HEK293 (cell line): ENCODE results near the gene CITED4.
A peak's percentile ranks its signal among the peaks of the same experiment; 100 is the strongest.

Experiments used
- CTCF ChIA-PET: fragments of 350-600 bp; formaldehyde crosslinking; extraction: SDS; loops from one replicate; lab custom pipeline; 2021; ENCODE audit warnings: antibody characterized with exemption; lab: Yijun Ruan, JAX
- POLR2A ChIA-PET: fragments of 300-600 bp; formaldehyde crosslinking; extraction: SDS; loops from one replicate; lab custom pipeline; 2020; ENCODE audit warnings: antibody characterized with exemption, inconsistent platforms; lab: Yijun Ruan, JAX
- H3K27ac ChIP-seq: fragments of 200-500 bp; sonication (Bioruptor generic); 2 replicates; pipeline ENCODE4 v1.5.1; 2014; ENCODE audit warnings: low read depth, low read length, control low read depth, inconsistent platforms; ENCODE audit errors: extremely low read depth
- H3K36me3 ChIP-seq, 2 experiments: fragments of 200-500 bp in 1 of 2; sonication (Bioruptor generic) in 1 of 2; 1 replicate in 1 of 2; 2 replicates in 1 of 2; pipeline ENCODE4 v1.5.1; 2014 to 2017; ENCODE audit warnings: inconsistent platforms in 2 of 2, low read length in 2 of 2; ENCODE audit not compliant: control insufficient read depth in 2 of 2, insufficient read depth in 1 of 2
- H3K4me1 ChIP-seq: fragments of 200-500 bp; sonication (Bioruptor generic); 2 replicates; pipeline ENCODE4 v1.5.1; 2014; ENCODE audit warnings: mild to moderate bottlenecking, low read length, inconsistent platforms; ENCODE audit not compliant: control insufficient read depth, insufficient read depth
- H3K4me3 ChIP-seq: 2 replicates; pipeline ENCODE4 v1.5.1; 2011; ENCODE audit warnings: low read depth, mild to moderate bottlenecking, control low read depth, low read length, moderate library complexity
- H3K9me3 ChIP-seq: fragments of 200-500 bp; sonication (Bioruptor generic); 2 replicates; pipeline ENCODE4 v1.5.1; 2014; ENCODE audit warnings: low read depth, low read length, inconsistent platforms; ENCODE audit not compliant: control insufficient read depth, insufficient read depth
- EGR2 ChIP-seq: fragments of 450-650 bp; formaldehyde crosslinking; IDR thresholded peaks from 2 replicates; pipeline ENCODE4 v1.5.1; 2016; ENCODE audit warnings: low read depth, missing biosample characterization, missing genetic modification characterization
- GLIS2 ChIP-seq: fragments of 450-650 bp; formaldehyde crosslinking; IDR thresholded peaks from 2 replicates; pipeline ENCODE4 v1.5.1; 2016; ENCODE audit warnings: missing biosample characterization, missing genetic modification characterization
- KLF1 ChIP-seq: fragments of 450-650 bp; formaldehyde crosslinking; IDR thresholded peaks from 2 replicates; pipeline ENCODE4 v1.5.1; 2016; ENCODE audit warnings: missing biosample characterization, missing genetic modification characterization
- KLF8 ChIP-seq: fragments of 450-650 bp; formaldehyde crosslinking; IDR thresholded peaks from 2 replicates; pipeline ENCODE4 v1.5.1; 2016; ENCODE audit warnings: missing biosample characterization, missing genetic modification characterization
- KLF9 ChIP-seq: fragments of 450-650 bp; formaldehyde crosslinking; IDR thresholded peaks from 2 replicates; pipeline ENCODE4 v1.5.1; 2016; ENCODE audit warnings: missing biosample characterization, missing genetic modification characterization, low read depth
- REST ChIP-seq: fragments of 450-650 bp; formaldehyde crosslinking; IDR thresholded peaks from 2 replicates; pipeline ENCODE4 v1.5.1; 2016; ENCODE audit warnings: missing biosample characterization, missing genetic modification characterization
- SCRT2 ChIP-seq: fragments of 450-650 bp; formaldehyde crosslinking; IDR thresholded peaks from 2 replicates; pipeline ENCODE4 v1.5.1; 2016; ENCODE audit warnings: missing biosample characterization, missing genetic modification characterization
- SP2 ChIP-seq: fragments of 450-650 bp; formaldehyde crosslinking; IDR thresholded peaks from 2 replicates; pipeline ENCODE4 v1.5.1; 2016; ENCODE audit warnings: missing biosample characterization, missing genetic modification characterization
- SP3 ChIP-seq: fragments of 450-650 bp; formaldehyde crosslinking; IDR thresholded peaks from 2 replicates; pipeline ENCODE4 v1.5.1; 2016; ENCODE audit warnings: missing biosample characterization, missing genetic modification characterization
- ZBTB20 ChIP-seq: fragments of 450-650 bp; formaldehyde crosslinking; IDR thresholded peaks from 2 replicates; pipeline ENCODE4 v1.5.1; 2016; ENCODE audit warnings: missing biosample characterization, missing genetic modification characterization
- ZBTB48 ChIP-seq: fragments of 450-650 bp; formaldehyde crosslinking; IDR thresholded peaks from 2 replicates; pipeline ENCODE4 v1.5.1; 2016; ENCODE audit warnings: missing biosample characterization, missing genetic modification characterization
- ZFP69B ChIP-seq: fragments of 450-650 bp; formaldehyde crosslinking; IDR thresholded peaks from 2 replicates; pipeline ENCODE4 v1.5.1; 2016; ENCODE audit warnings: missing biosample characterization, missing genetic modification characterization
- ZNF26 ChIP-seq: fragments of 450-650 bp; formaldehyde crosslinking; IDR thresholded peaks from 2 replicates; pipeline ENCODE4 v1.5.1; 2016; ENCODE audit warnings: missing biosample characterization, missing genetic modification characterization
- ZNF266 ChIP-seq: fragments of 450-650 bp; formaldehyde crosslinking; IDR thresholded peaks from 2 replicates; pipeline ENCODE4 v1.5.1; 2016; ENCODE audit warnings: missing biosample characterization, missing genetic modification characterization, low read depth
- ZNF350 ChIP-seq: fragments of 450-650 bp; formaldehyde crosslinking; IDR thresholded peaks from 2 replicates; pipeline ENCODE4 v1.5.0; 2017; ENCODE audit warnings: missing biosample characterization, mild to moderate bottlenecking, missing genetic modification characterization
- ZNF548 ChIP-seq: fragments of 450-650 bp; formaldehyde crosslinking; IDR thresholded peaks from 2 replicates; pipeline ENCODE4 v1.5.1; 2016; ENCODE audit warnings: missing biosample characterization, missing genetic modification characterization
- ZNF558 ChIP-seq: fragments of 450-650 bp; formaldehyde crosslinking; IDR thresholded peaks from 2 replicates; pipeline ENCODE4 v1.5.1; 2016; ENCODE audit warnings: missing biosample characterization, missing genetic modification characterization
- ZNF610 ChIP-seq: fragments of 450-650 bp; formaldehyde crosslinking; IDR thresholded peaks from 2 replicates; pipeline ENCODE4 v1.5.1; 2016; ENCODE audit warnings: missing biosample characterization, missing genetic modification characterization, borderline replicate concordance
- ZNF621 ChIP-seq: fragments of 450-650 bp; formaldehyde crosslinking; IDR thresholded peaks from 2 replicates; pipeline ENCODE4 v1.5.1; 2017; ENCODE audit warnings: missing biosample characterization, missing genetic modification characterization
- ZNF692 ChIP-seq: fragments of 450-650 bp; formaldehyde crosslinking; IDR thresholded peaks from 2 replicates; pipeline ENCODE4 v1.5.1; 2016; ENCODE audit warnings: missing biosample characterization, missing genetic modification characterization
- ZNF843 ChIP-seq: fragments of 450-650 bp; formaldehyde crosslinking; IDR thresholded peaks from 2 replicates; pipeline ENCODE4 v1.5.1; 2016; ENCODE audit warnings: missing biosample characterization, missing genetic modification characterization
- TF ChIP-seq, protein P1 (sequence below): fragments of 450-650 bp; formaldehyde crosslinking; IDR thresholded peaks from 2 replicates; pipeline ENCODE4 v1.5.1; 2016; ENCODE audit warnings: missing biosample characterization, missing genetic modification characterization
- TF ChIP-seq, protein P2 (sequence below): sonication (generic); formaldehyde crosslinking; IDR thresholded peaks from 2 replicates; pipeline ENCODE4 v1.8.1; 2022; ENCODE audit warnings: mild to moderate bottlenecking, moderate library complexity, missing genetic modification reagents

Gene CITED4

DNA sequence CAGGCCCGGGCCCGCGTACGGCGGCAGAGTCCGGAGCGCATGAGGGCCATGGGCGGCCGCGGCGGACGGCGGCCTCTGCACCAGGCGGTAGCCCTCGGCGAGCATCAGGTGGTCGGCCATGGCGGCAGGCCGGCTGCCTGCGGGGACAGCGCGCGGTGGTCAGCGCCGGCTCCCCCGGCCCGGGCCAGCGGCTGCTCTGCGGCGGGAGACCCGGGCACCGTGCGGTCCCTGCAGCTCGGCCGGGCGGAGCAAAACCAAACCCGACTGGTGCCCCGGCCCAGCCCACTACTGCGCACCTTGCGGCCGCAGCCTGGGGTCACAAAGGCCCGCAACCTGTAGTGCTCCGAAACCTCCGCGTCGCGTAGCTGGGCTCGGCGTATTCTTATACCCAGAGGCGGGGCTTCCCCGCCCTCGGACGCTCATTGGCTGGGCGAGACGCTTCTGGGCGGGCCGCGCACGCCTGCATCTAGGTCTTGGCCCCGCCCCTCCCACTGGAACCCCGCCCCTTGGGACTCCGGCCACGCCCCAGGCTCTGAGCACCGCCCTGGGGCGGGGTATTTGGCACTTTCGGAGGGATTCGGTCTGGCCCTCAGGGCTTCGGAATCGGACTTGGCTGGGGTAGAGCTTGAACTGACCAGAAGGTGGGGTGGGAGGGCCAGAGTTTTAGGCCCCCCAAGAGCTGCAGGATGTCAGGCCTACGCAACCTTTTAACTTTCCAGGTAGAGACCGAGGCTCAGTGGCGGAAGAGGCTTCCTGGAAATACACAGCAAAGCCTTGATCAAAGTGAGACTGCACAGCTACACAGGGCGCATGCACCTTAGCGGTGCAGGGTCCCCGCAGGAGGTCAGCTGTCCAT, at the start of gene CITED4:
Gene CITED4 (minus strand): TSS at position 356 of the 856 bp plus-strand sequence. CDS start 236 bp downstream, at position 120.
- H3K27ac ChIP-seq = no peak within 1 kb of the TSS
- H3K9me3 ChIP-seq = no peaks in the 10 kb centered on the region
- POLR2A ChIA-PET = interaction anchor here (0.6 to 1.3 kb wide), 5 partner anchors 10 to 899 kb away, joined by 3 to 5 read pairs (median 5); partner anchors contain the start of gene NFYC
- CTCF ChIA-PET = interaction anchor here (0.7 to 17.3 kb wide), 4 partner anchors 12 to 88 kb away, joined by 3 to 415 read pairs (median 6); no protein-coding TSS in a partner anchor
- no peaks in the 10 kb centered on the region for H3K36me3 ChIP-seq
- peak within 1 kb of the TSS; percentile 41 for H3K4me3 ChIP-seq
- TF ChIP-seq SCRT2 (tag by site-specific recombination) (peak; percentile 78), EGR2 (tag by site-specific recombination) (no peak), SP3 (tag by site-specific recombination) (peak; percentile 72), SP2 (tag by site-specific recombination) (peak; percentile 67), KLF8 (tag by site-specific recombination) (peak; percentile 75), KLF1 (tag by site-specific recombination) (peak; percentile 70), KLF9 (peak; percentile 44; the same call in 1 of the 2 replicates), ZNF843 (tag by site-specific recombination) (no peak)
- TF ChIP-seq, protein P1, sequence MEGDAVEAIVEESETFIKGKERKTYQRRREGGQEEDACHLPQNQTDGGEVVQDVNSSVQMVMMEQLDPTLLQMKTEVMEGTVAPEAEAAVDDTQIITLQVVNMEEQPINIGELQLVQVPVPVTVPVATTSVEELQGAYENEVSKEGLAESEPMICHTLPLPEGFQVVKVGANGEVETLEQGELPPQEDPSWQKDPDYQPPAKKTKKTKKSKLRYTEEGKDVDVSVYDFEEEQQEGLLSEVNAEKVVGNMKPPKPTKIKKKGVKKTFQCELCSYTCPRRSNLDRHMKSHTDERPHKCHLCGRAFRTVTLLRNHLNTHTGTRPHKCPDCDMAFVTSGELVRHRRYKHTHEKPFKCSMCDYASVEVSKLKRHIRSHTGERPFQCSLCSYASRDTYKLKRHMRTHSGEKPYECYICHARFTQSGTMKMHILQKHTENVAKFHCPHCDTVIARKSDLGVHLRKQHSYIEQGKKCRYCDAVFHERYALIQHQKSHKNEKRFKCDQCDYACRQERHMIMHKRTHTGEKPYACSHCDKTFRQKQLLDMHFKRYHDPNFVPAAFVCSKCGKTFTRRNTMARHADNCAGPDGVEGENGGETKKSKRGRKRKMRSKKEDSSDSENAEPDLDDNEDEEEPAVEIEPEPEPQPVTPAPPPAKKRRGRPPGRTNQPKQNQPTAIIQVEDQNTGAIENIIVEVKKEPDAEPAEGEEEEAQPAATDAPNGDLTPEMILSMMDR (tag by site-specific recombination) = peak; percentile 18; the same call in 1 of the 2 replicates
- TF ChIP-seq, all 188 proteins: peak for 7
- no peaks in the 10 kb centered on the region for H3K4me1 ChIP-seq

- H3K27ac ChIP-seq = no peak overlapping the region
- H3K4me1 ChIP-seq = no peaks in the 10 kb centered on the region
- ChIA-PET POLR2A (interaction anchor here (0.9 kb wide), 1 partner anchor 109 kb away, joined by 4 read pairs; no protein-coding TSS in a partner anchor), CTCF (no interaction called here)
- no peaks in the 10 kb centered on the region for H3K36me3 ChIP-seq
- H3K9me3 ChIP-seq = no peaks in the 10 kb centered on the region
- no peak overlapping the region for H3K4me3 ChIP-seq
- TF ChIP-seq ZNF610 (tag by site-specific recombination) (no peak), ZNF558 (tag by site-specific recombination) (no peak), ZNF621 (tag by site-specific recombination) (no peak), ZNF692 (tag by site-specific recombination) (no peak), GLIS2 (no peak), ZNF548 (no peak), ZNF350 (tag by site-specific recombination) (no peak), REST (no peak), ZBTB20 (tag by site-specific recombination) (no peak), ZNF26 (tag by site-specific recombination) (no peak), ZFP69B (tag by site-specific recombination) (no peak), ZBTB48 (tag by site-specific recombination) (no peak), ZNF266 (tag by site-specific recombination) (no peak), KLF9 (no peak)
- TF ChIP-seq, protein P2, sequence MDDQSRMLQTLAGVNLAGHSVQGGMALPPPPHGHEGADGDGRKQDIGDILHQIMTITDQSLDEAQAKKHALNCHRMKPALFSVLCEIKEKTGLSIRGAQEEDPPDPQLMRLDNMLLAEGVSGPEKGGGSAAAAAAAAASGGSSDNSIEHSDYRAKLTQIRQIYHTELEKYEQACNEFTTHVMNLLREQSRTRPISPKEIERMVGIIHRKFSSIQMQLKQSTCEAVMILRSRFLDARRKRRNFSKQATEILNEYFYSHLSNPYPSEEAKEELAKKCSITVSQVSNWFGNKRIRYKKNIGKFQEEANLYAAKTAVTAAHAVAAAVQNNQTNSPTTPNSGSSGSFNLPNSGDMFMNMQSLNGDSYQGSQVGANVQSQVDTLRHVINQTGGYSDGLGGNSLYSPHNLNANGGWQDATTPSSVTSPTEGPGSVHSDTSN = no peak
These were observed 48.9 kb upstream of the CITED4 start for GRCh38 chr1:40911105-40911504.
